HCT116 (cell line): Measurements from ENCODE around the gene NEURL3.

Experiments used
- CEBPB ChIP-seq: IDR thresholded peaks from 2 replicates; pipeline ENCODE4 v1.6.1; 2012; ENCODE audit warnings: low read depth
- CTCF ChIP-seq, 3 experiments: fragments of 200-600 bp in 1 of 3; sonication (generic) in 1 of 3; IDR thresholded peaks in 2 of 3; conservative IDR thresholded peaks in 1 of 3; 2 replicates each; pipeline ENCODE4 v1.5.1; 2012 to 2017; ENCODE audit warnings: low read depth in 2 of 3, low read length in 2 of 3, antibody characterized with exemption in 1 of 3, borderline replicate concordance in 1 of 3, control low read depth in 1 of 3, mild to moderate bottlenecking in 1 of 3, mixed read lengths in 1 of 3, mixed run types in 1 of 3, moderate library complexity in 1 of 3; ENCODE audit not compliant: insufficient read depth in 1 of 3
- EZH2 ChIP-seq: fragments of 200-600 bp; sonication (generic); IDR thresholded peaks from 2 replicates; pipeline ENCODE4 v1.6.1; 2017; ENCODE audit warnings: antibody characterized with exemption, mixed run types
- JUND ChIP-seq: IDR thresholded peaks from 2 replicates; pipeline ENCODE4 v1.6.1; 2012
- POLR2A ChIP-seq: IDR thresholded peaks from 2 replicates; pipeline ENCODE4 v1.7.0; 2011; ENCODE audit warnings: borderline replicate concordance; ENCODE audit not compliant: insufficient read depth, insufficient read length; ENCODE audit errors: extremely low read depth
- SIN3A ChIP-seq: IDR thresholded peaks from 2 replicates; pipeline ENCODE4 v1.6.1; 2012; ENCODE audit warnings: low read depth
- TF ChIP-seq, protein P1 (sequence below): IDR thresholded peaks from 2 replicates; pipeline ENCODE4 v1.6.1; 2011; ENCODE audit warnings: mild to moderate bottlenecking, low read length, moderate library complexity; ENCODE audit not compliant: insufficient replicate concordance; ENCODE audit errors: extremely low read depth

GRCh38 chr2:96500385-96501066 is 4.6 kb downstream of the NEURL3 start:
- TF ChIP-seq CTCF (IDR thresholded peaks at IDR 0.05 in 2 of 3, conservative IDR thresholded peaks at IDR 0.05 in 1 of 3; ENCODE audit: borderline replicate concordance in 1 of 3, insufficient read depth in 1 of 3, low read depth in 2 of 3, low read length in 2 of 3) (no peak), JUND (no peak), SIN3A (no peak), EZH2 (no peak), CEBPB (no peak), POLR2A (no peak)
- TF ChIP-seq, protein P1, sequence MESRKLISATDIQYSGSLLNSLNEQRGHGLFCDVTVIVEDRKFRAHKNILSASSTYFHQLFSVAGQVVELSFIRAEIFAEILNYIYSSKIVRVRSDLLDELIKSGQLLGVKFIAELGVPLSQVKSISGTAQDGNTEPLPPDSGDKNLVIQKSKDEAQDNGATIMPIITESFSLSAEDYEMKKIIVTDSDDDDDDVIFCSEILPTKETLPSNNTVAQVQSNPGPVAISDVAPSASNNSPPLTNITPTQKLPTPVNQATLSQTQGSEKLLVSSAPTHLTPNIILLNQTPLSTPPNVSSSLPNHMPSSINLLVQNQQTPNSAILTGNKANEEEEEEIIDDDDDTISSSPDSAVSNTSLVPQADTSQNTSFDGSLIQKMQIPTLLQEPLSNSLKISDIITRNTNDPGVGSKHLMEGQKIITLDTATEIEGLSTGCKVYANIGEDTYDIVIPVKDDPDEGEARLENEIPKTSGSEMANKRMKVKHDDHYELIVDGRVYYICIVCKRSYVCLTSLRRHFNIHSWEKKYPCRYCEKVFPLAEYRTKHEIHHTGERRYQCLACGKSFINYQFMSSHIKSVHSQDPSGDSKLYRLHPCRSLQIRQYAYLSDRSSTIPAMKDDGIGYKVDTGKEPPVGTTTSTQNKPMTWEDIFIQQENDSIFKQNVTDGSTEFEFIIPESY, result no peak
